Stimulated activated CD4-positive, alpha-beta T cell treated with anti-CD3 and anti-CD28 coated beads, TNF-alpha, amount 100 ng/mL, for 1 hour (primary cell): ENCODE measurements around the gene SMS.

Experiments
- DNase-seq, 3 donors: peaks; one replicate each; pipeline ENCODE4 v3.0.0-alpha.2; 2020; ENCODE audit warnings: low read depth in 3 of 3, low spot score in 1 of 3

Gene SMS

DNA sequence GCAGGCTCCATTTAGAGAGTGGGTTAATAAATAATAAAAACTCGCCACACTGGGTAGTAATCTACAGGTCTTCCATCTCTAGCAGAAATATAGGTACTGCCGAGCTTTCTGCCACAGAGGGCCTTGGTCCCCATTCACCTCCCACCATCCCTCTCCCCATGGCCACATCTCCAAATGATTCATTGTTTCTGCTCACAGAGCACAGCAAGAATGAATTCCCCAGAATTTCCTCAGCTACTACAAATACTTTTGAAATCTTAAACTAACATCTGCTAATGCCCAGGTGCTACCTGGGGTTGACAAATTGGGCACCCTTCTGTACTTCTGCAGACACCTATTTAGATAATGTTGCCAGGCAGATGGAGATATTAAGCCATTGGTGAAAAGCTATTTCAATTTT, 96.7 kb downstream of the SMS start:
- DNase-seq: no peak

DNA sequence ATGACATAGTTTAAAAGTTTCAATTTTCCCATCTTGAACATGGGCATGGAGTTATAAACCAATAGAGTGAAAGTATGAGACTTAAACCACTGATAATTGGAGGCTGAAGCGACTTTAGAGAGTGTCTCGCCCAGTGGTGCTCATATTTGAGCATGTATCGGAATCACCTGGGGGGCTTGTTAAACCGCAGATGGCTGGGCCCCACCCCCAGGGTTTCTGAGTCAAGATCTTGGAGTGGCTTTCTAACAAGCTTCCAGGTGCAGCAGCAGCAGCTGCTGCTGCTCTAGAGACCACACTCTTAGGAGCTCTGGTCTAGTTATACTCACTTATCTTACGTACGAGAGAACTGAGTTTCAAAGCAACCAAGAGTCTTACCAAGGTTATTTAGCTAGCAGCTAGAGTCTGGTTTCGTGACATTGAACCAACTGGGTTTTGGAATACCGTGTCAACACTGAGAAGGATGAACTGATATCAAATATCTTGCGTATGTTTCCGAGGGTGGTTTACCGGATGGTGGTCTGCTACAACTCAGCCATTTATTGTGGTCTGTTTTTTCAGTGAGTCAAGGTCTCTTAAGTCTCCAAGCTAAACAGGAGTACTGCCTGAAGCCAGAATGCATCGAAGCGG, 97.5 kb downstream of the SMS start:
- no peak for DNase-seq

DNA sequence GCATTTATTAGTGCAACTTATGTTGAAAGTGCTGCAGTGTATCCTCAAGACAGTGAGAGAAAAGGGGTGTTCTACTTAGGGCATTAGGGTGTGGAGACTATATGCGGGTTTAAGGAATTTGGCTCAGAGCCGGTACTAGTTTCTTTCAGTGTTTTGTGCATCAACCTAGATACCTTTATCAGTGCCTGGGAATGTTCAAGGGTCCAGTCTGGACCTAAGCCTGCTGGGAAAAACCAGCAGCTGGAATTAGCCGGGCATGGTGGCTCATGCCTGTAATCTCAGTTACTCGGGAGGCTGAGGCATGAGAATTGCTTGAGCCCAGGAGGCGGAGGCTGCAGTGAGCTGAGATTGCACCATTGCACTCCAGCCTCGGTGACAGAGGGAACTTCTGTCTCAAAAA, 99.0 kb downstream of the SMS start:
- DNase-seq: no peak

DNA sequence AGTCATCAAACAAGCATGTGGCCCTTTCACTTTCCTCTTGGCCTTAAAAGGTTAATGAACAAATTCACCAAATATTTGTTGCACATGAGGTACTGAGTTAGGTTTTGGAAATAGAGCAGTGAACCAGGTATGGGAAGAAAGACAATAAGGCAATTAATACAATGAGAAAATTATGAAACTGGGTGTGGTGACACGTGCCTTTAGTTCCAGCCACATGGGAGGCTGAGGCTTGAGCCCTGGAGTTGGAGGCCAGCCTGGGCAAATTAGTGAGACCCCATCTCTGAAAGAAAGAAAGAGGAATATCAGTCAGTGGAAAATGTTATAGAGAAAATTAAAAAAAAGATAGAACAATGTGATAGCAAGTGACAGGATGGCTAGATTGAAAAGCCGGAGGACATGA, 99.7 kb downstream of the SMS start:
- DNase-seq: no peak

DNA sequence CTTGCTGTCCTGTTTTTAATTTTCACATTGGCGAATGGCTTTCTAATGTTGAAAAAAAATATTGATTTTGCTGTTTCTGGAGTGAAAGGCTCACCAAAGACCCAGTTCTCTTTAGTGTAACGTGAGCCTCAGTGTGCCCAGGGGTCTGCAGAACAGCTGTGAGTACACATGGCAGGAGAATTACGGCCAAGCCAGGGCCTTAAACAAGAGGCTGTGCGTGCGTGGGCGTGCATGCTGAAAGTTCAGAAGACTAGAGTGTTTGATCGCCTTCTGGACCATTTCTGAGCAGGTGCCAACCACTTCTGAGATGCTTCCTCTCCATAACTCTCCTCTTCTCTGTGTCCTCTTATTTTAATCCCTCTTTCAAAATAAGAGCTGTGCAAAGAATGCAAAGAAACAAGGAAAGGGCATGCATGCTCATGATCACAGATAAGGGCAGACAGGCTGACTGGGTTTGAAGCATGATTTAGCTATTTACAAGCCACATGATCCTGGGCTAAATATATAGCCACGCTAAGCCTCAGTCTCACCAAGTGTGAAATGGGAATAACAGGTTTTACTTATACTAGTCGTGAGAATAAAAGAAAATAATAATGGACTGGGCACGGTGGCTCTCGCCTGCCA, 101.5 kb downstream of the SMS start:
- no peak for DNase-seq

DNA sequence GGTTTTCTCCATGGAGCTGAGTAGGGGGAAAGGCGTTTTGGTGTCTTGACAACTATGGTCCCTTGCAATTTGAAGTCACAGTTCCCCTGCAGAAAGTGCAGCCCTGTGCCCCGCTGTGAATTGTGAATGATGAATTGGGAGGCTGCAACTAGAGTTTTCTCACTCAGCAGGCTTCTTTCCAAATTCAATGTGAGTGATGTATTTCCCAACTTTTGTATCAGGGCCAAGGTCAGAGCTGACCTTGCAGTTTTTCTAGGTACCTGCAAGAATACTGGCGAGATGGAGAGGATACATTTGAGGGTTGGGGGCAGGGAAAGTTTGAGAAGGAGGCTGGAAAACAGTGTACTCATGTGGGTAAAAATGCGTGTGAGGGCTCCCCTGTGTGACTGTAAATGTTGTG, 103.4 kb downstream of the SMS start:
- DNase-seq: no peak
